Measurements from ENCODE around the gene DBF4B.

- no peak for TF ChIP-seq CTCF (IDR thresholded peaks at IDR 0.05)
- TF ChIP-seq ZNF219 (CRISPR knock-in tag; IDR thresholded peaks at IDR 0.05; ENCODE audit: borderline replicate concordance): no peak
- TF ChIP-seq SMAD4 (CRISPR knock-in tag; IDR thresholded peaks at IDR 0.05): no peak
- TF ChIP-seq, protein P1, sequence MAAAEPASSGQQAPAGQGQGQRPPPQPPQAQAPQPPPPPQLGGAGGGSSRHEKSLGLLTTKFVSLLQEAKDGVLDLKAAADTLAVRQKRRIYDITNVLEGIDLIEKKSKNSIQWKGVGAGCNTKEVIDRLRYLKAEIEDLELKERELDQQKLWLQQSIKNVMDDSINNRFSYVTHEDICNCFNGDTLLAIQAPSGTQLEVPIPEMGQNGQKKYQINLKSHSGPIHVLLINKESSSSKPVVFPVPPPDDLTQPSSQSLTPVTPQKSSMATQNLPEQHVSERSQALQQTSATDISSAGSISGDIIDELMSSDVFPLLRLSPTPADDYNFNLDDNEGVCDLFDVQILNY (CRISPR knock-in tag; IDR thresholded peaks at IDR 0.05): no peak
- no peak for TF ChIP-seq SMAD3 (CRISPR knock-in tag; IDR thresholded peaks at IDR 0.05; ENCODE audit: borderline replicate concordance)
- no peak for TF ChIP-seq ZNF138 (CRISPR knock-in tag; conservative IDR thresholded peaks at IDR 0.05)
Observed at GRCh38 chr17:44749076-44749979, 40.9 kb downstream of the DBF4B start.
